ENCODE results near the gene CAMK1D. TPM values are rescaled to one million over a fixed set of nuclear protein-coding genes. Genes with fewer than 3 reads are reported as not detected.

The CAMK1D gene
- total and polyA plus RNA-seq, 2 of the 8 experiments (the other 6 are each of a cell fraction or from before 2014, with no cell fraction given), result 3.5 to 10.6 TPM

DNA sequence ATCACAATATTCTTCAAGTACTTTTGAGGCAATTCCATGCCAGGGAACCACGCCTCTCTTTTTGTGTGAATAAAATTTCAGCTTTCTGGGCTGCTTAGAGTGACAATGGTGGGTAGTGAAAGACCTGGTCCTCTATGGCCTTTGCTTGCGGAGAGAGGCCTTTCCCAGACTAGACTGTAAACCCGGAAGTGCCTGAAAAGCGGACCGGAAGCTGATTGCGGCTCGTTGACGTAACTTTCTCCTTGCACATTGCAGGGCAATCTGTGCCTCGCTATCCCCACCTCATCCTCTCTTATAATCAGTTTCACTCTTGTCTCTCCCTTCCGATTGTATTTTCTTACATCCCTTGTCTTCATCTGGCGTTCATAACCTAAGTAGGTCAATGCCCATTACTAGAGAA lies 310.4 kb downstream of the CAMK1D start:
- H4K5ac ChIP-seq (ENCODE audit: insufficient read length, low read depth, low read length), result no peak overlapping the region
- H2BK20ac ChIP-seq (ENCODE audit: low read length), result no peak overlapping the region
- CTCF ChIA-PET (ENCODE audit: partially characterized antibody), result no interaction called here
- no peak overlapping the region for H3K56ac ChIP-seq (replicated peaks; ENCODE audit: insufficient read length, low read depth, low read length)
- H3K4me2 ChIP-seq (ENCODE audit: insufficient read depth in 1 of 2, low read depth in 2 of 2, low read length in 2 of 2), result no peak overlapping the region
- no peaks in the 10 kb centered on the region for H3K36me3 ChIP-seq (ENCODE audit: control insufficient read depth in 2 of 4, insufficient read depth in 4 of 4, low read length in 3 of 4)
- H3K14ac ChIP-seq (ENCODE audit: insufficient read length), result no peak overlapping the region
- no peak overlapping the region for H3K27ac ChIP-seq (ENCODE audit: low read depth, low read length)
- H3K9me3 ChIP-seq (ENCODE audit: insufficient read depth in 2 of 2, low read depth in 1 of 2, low read length in 1 of 2), result no peaks in the 10 kb centered on the region
- H3K18ac ChIP-seq (ENCODE audit: extremely low read depth, low read length), result no peak overlapping the region
- FAIRE-seq (no peak), DNase-seq (ENCODE audit: low read depth in 1 of 2, low spot score in 2 of 2) (no peak)
- H2BK12ac ChIP-seq (ENCODE audit: low read depth, low read length), result no peak overlapping the region
- no peaks in the 10 kb centered on the region for H3K79me2 ChIP-seq (ENCODE audit: control insufficient read depth in 1 of 2, insufficient read depth in 2 of 2, low read length in 2 of 2)
- no peak overlapping the region for H2BK120ac ChIP-seq (replicated peaks; ENCODE audit: low read depth, low read length)
- no peak overlapping the region for H3K4me3 ChIP-seq (ENCODE audit: extremely low read depth in 1 of 4, insufficient read depth in 2 of 4, low read depth in 3 of 4, low read length in 4 of 4)
- TF ChIP-seq EZH2 (IDR thresholded peaks at IDR 0.05; ENCODE audit: low read depth, low read length, severe bottlenecking), result no peak
- no peak for TF ChIP-seq SIRT6 (IDR thresholded peaks at IDR 0.05; ENCODE audit: low read length)
- TF ChIP-seq CHD1 (IDR thresholded peaks at IDR 0.05; ENCODE audit: low read depth, low read length), result no peak
- no peak for TF ChIP-seq SIN3A (conservative IDR thresholded peaks at IDR 0.05 in 1 of 2, IDR thresholded peaks at IDR 0.05 in 1 of 2; ENCODE audit: low read depth in 1 of 2, low read length in 2 of 2)
- no peak for TF ChIP-seq JUN (IDR thresholded peaks at IDR 0.05; ENCODE audit: low read depth, low read length)
- TF ChIP-seq SP4 (IDR thresholded peaks at IDR 0.05; ENCODE audit: low read length), result no peak
- TF ChIP-seq RXRA (IDR thresholded peaks at IDR 0.05; ENCODE audit: insufficient read depth, low read depth, low read length), result no peak
- H3K9ac ChIP-seq (replicated peaks in 1 of 4; ENCODE audit: extremely low read depth in 1 of 4, low read depth in 3 of 4, low read length in 3 of 4), result no peak overlapping the region
- no peak overlapping the region for H2BK15ac ChIP-seq (ENCODE audit: low read length)
- H4K91ac ChIP-seq (replicated peaks; ENCODE audit: insufficient read length, low read length), result no peak overlapping the region
- peaks cover 3% of the 10 kb centered on the region; the same call in 1 of the 2 replicates for H3K23me2 ChIP-seq (ENCODE audit: low read depth, low read length)
- H3K4ac ChIP-seq (replicated peaks; ENCODE audit: insufficient read length, low read depth, low read length), result no peak overlapping the region
- no peaks in the 10 kb centered on the region for H4K20me1 ChIP-seq (replicated peaks in 1 of 2; ENCODE audit: control insufficient read depth in 1 of 2, insufficient read depth in 2 of 2, low read length in 2 of 2)
- WGBS, 2 experiments (ENCODE audit: extremely low coverage in 1 of 2, insufficient coverage in 1 of 2, insufficient read length in 1 of 2, insufficient replicate concordance in 2 of 2, low coverage in 1 of 2, low lambda C conversion rate in 2 of 2, missing lambda C conversion rate in 1 of 2), result 90 to 100% methylated on average over 1 to 11 of the region's 11 CpGs
- H2AFZ ChIP-seq (ENCODE audit: low read length), result no peak overlapping the region
- H3K27me3 ChIP-seq (replicated peaks in 1 of 4; ENCODE audit: control insufficient read depth in 3 of 4, extremely low read depth in 1 of 4, insufficient read depth in 3 of 4, low read length in 3 of 4), result peaks cover 0 to 1% (median 0%) of the 10 kb centered on the region in 4 experiments; a peak in 1 of 7 replicates
- H3K4me1 ChIP-seq (replicated peaks in 1 of 4; ENCODE audit: control insufficient read depth in 3 of 4, insufficient read depth in 4 of 4, low read length in 3 of 4), result no peaks in the 10 kb centered on the region
- H3K23ac ChIP-seq (ENCODE audit: insufficient read length), result no peak overlapping the region
- POLR2A ChIA-PET (ENCODE audit: partially characterized antibody), result no interaction called here
- no peak overlapping the region; the same call in none of the 2 replicates for H4K8ac ChIP-seq (ENCODE audit: extremely low read depth, insufficient read depth, low read length)
- H2AK5ac ChIP-seq (ENCODE audit: low read depth, low read length), result no peak overlapping the region
- H2BK5ac ChIP-seq (ENCODE audit: low read depth, low read length), result no peak overlapping the region
- H3K79me1 ChIP-seq (ENCODE audit: low read depth, low read length), result no peaks in the 10 kb centered on the region

Measured in H1 (cell line).